ENCODE data around the gene MRPL53. TPM values are rescaled to one million over a fixed set of nuclear protein-coding genes. Genes with fewer than 3 reads are reported as not detected.

The MRPL53 gene
- total and polyA plus RNA-seq, 2 of the 13 experiments (the other 11 are each of a cell fraction or from before 2014, with no cell fraction given): 34.3 to 51.9 TPM

DNA sequence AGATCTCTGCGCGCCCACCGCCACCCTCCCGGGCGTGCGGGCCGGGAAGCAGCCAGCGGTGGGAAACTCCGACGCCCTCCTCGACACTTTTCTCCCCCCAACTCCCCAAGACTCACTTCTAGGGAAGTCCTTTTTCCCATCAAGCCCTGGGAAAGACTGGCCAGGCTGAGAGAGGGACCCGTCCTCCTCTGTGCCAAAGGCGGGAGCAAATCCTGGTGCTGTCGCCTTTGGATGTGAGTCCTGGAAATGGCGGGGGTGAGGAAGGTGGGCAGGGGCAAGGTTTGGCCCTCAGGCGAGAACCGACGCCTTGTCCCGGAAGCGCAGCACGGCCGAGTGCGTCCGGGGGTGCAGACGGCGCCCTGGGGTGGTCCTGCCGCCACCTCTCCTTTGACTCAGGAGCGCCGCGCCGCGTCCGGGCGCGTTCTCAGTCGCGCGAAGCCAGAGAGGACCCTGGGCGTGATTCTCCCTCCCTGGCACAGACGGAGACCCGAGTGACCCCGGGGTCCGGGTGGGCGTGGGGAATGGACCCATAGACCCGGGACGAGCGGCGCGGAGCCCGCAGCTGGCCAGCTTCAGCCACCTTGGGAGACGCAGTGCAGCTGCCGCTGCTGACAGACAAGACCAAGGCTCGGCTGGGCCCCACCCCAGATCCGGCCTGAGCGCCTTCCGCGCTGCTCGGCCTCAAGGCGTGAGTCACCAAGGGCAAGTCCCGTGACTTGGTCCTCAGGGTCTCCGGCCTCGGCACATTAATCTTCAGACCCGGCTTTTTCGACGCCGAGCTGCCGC lies 30.4 kb upstream of the MRPL53 start (continued):
- TF ChIP-seq, protein P1, sequence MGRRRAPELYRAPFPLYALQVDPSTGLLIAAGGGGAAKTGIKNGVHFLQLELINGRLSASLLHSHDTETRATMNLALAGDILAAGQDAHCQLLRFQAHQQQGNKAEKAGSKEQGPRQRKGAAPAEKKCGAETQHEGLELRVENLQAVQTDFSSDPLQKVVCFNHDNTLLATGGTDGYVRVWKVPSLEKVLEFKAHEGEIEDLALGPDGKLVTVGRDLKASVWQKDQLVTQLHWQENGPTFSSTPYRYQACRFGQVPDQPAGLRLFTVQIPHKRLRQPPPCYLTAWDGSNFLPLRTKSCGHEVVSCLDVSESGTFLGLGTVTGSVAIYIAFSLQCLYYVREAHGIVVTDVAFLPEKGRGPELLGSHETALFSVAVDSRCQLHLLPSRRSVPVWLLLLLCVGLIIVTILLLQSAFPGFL (CRISPR knock-in tag; IDR thresholded peaks at IDR 0.05): 0 out of 2 replicates have a peak, but pooled peaks have one; percentile 54
- TF ChIP-seq ZNF883 (CRISPR knock-in tag; IDR thresholded peaks at IDR 0.05; ENCODE audit: not compliant biosample characterization): peak; percentile 76
- 0 out of 2 replicates have a peak, but pooled peaks have one; percentile 80 for TF ChIP-seq CENPT (CRISPR knock-in tag; IDR thresholded peaks at IDR 0.05; ENCODE audit: low read depth)
- TF ChIP-seq PHF5A (CRISPR knock-in tag; IDR thresholded peaks at IDR 0.05; ENCODE audit: low read depth, unreplicated experiment): peak; percentile 23
- TF ChIP-seq, protein P2, sequence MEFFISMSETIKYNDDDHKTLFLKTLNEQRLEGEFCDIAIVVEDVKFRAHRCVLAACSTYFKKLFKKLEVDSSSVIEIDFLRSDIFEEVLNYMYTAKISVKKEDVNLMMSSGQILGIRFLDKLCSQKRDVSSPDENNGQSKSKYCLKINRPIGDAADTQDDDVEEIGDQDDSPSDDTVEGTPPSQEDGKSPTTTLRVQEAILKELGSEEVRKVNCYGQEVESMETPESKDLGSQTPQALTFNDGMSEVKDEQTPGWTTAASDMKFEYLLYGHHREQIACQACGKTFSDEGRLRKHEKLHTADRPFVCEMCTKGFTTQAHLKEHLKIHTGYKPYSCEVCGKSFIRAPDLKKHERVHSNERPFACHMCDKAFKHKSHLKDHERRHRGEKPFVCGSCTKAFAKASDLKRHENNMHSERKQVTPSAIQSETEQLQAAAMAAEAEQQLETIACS (CRISPR knock-in tag; IDR thresholded peaks at IDR 0.05): no peak; the same call in 1 of the 2 replicates
- TF ChIP-seq LCORL (IDR thresholded peaks at IDR 0.05): no peak
- peak; percentile 72; the same call in 1 of the 2 replicates for TF ChIP-seq LCORL (CRISPR knock-in tag; IDR thresholded peaks at IDR 0.05)
- no peak for TF ChIP-seq ATM (IDR thresholded peaks at IDR 0.05; ENCODE audit: borderline replicate concordance)
- TF ChIP-seq MED1 (CRISPR knock-in tag; IDR thresholded peaks at IDR 0.05): peak; percentile 48
- peak; percentile 63 for TF ChIP-seq NR1H2 (CRISPR knock-in tag; IDR thresholded peaks at IDR 0.05; ENCODE audit: borderline replicate concordance, low read depth)
- TF ChIP-seq ZNF317 (CRISPR knock-in tag; IDR thresholded peaks at IDR 0.05): peak; percentile 80; the same call in 1 of the 2 replicates
- TF ChIP-seq NFE2L1 (CRISPR knock-in tag; IDR thresholded peaks at IDR 0.05; ENCODE audit: borderline replicate concordance): no peak
- no peak for TF ChIP-seq ZMAT3 (CRISPR knock-in tag; conservative IDR thresholded peaks at IDR 0.05)
- TF ChIP-seq, protein P3, sequence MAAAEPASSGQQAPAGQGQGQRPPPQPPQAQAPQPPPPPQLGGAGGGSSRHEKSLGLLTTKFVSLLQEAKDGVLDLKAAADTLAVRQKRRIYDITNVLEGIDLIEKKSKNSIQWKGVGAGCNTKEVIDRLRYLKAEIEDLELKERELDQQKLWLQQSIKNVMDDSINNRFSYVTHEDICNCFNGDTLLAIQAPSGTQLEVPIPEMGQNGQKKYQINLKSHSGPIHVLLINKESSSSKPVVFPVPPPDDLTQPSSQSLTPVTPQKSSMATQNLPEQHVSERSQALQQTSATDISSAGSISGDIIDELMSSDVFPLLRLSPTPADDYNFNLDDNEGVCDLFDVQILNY (CRISPR knock-in tag; conservative IDR thresholded peaks at IDR 0.05): no peak
- TF ChIP-seq NCOA1 (CRISPR knock-in tag; IDR thresholded peaks at IDR 0.05): peak; percentile 89; the same call in 1 of the 2 replicates
- TF ChIP-seq ZNF484 (CRISPR knock-in tag; IDR thresholded peaks at IDR 0.05; ENCODE audit: borderline replicate concordance, low read depth): no peak
- TF ChIP-seq MTA3 (CRISPR knock-in tag; IDR thresholded peaks at IDR 0.05): no peak
- TF ChIP-seq KDM4B (CRISPR knock-in tag; IDR thresholded peaks at IDR 0.05): no peak; the same call in 1 of the 2 replicates
- 0 out of 2 replicates have a peak, but pooled peaks have one; percentile 87 for TF ChIP-seq THYN1 (CRISPR knock-in tag; IDR thresholded peaks at IDR 0.05; ENCODE audit: borderline replicate concordance, low read depth)
- TF ChIP-seq, protein P4, sequence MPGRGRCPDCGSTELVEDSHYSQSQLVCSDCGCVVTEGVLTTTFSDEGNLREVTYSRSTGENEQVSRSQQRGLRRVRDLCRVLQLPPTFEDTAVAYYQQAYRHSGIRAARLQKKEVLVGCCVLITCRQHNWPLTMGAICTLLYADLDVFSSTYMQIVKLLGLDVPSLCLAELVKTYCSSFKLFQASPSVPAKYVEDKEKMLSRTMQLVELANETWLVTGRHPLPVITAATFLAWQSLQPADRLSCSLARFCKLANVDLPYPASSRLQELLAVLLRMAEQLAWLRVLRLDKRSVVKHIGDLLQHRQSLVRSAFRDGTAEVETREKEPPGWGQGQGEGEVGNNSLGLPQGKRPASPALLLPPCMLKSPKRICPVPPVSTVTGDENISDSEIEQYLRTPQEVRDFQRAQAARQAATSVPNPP (CRISPR knock-in tag; IDR thresholded peaks at IDR 0.05): peak; percentile 57; the same call in 1 of the 2 replicates
- 0 out of 2 replicates have a peak, but pooled peaks have one; percentile 10 for TF ChIP-seq CREB1 (IDR thresholded peaks at IDR 0.05)
- TF ChIP-seq CREB1 (CRISPR knock-in tag; IDR thresholded peaks at IDR 0.05): peak; percentile 0; the same call in 1 of the 2 replicates

All from HepG2 (cell line).